Frontal cortex (tissue), 1 donor: ENCODE results near the gene PAM16. TPM values are rescaled to one million over a fixed set of nuclear protein-coding genes. Genes with fewer than 3 reads are reported as not detected.

Source experiments
- total RNA-seq: library from RNA; depleted of rRNA; stranded (reverse); fragments of >200 nt; gene quantifications from one replicate; pipeline ENCODE4 v1.2.3, GENCODE V29; 2014

PAM16 gene
- total RNA-seq, 1 donor from 2014 or later = 28.5 TPM

Other genes starting within 250 kb of the PAM16 start
- gene ADCY9, start 234.9 kb downstream of the PAM16 start, total RNA-seq = 6.5 TPM
- under 0.01 TPM for gene SRL, start 109.2 kb downstream of the PAM16 start, total RNA-seq
- 14.7 TPM for gene TFAP4, start 78.3 kb downstream of the PAM16 start, total RNA-seq
- gene GLIS2, start 35.3 kb downstream of the PAM16 start, total RNA-seq = 8.6 TPM
- 1.6 TPM for gene VASN, start 20.5 kb upstream of the PAM16 start, total RNA-seq
- 39.1 TPM for gene CORO7, start 65.3 kb upstream of the PAM16 start, total RNA-seq
- gene DNAJA3, start 74.5 kb upstream of the PAM16 start, total RNA-seq = 42.8 TPM
- gene NMRAL1, start 123.3 kb upstream of the PAM16 start, total RNA-seq = 62.0 TPM
- 39.5 TPM for gene HMOX2, start 125.1 kb upstream of the PAM16 start, total RNA-seq
- 9.8 TPM for gene CDIP1, start 187.5 kb upstream of the PAM16 start, total RNA-seq
- 0.41 TPM for gene C16orf96, start 205.0 kb upstream of the PAM16 start, total RNA-seq